Body of pancreas (tissue), 4 donors: ENCODE measurements around the gene PRPS2.

Experiments
- POLR2A ChIP-seq, 3 donors: fragments of 450-650 bp; IDR thresholded peaks; one replicate each; pipeline ENCODE4 v1.6.1; 2016; ENCODE audit warnings: antibody characterized with exemption in 3 of 3, mild to moderate bottlenecking in 2 of 3
- TF ChIP-seq, protein P1 (sequence below), 7 experiments: fragments of 450-650 bp in 4 of 7; fragments of 200-600 bp in 3 of 7; sonication (generic) in 3 of 7; IDR thresholded peaks; one replicate each; pipeline ENCODE4 v1.5.1; 2016 to 2019; ENCODE audit warnings: antibody characterized with exemption in 7 of 7

GRCh38 chrX:12770440-12770839 lies 20.8 kb upstream of the PRPS2 start:
- TF ChIP-seq, protein P1, sequence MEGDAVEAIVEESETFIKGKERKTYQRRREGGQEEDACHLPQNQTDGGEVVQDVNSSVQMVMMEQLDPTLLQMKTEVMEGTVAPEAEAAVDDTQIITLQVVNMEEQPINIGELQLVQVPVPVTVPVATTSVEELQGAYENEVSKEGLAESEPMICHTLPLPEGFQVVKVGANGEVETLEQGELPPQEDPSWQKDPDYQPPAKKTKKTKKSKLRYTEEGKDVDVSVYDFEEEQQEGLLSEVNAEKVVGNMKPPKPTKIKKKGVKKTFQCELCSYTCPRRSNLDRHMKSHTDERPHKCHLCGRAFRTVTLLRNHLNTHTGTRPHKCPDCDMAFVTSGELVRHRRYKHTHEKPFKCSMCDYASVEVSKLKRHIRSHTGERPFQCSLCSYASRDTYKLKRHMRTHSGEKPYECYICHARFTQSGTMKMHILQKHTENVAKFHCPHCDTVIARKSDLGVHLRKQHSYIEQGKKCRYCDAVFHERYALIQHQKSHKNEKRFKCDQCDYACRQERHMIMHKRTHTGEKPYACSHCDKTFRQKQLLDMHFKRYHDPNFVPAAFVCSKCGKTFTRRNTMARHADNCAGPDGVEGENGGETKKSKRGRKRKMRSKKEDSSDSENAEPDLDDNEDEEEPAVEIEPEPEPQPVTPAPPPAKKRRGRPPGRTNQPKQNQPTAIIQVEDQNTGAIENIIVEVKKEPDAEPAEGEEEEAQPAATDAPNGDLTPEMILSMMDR (IDR thresholded peaks at IDR 0.05), result peak; percentile 24 to 59 (median 44)
- no peak for TF ChIP-seq POLR2A (IDR thresholded peaks at IDR 0.05)
